Panc1 (cell line): Measurements from ENCODE around the gene FCHSD1. TPM values are rescaled to one million over a fixed set of nuclear protein-coding genes. Genes with fewer than 3 reads are reported as not detected.

Source experiments
- ATAC-seq: fragments of 200-7000 bp; cut with Tn5 transposase; 2 replicates; pipeline ENCODE4 v1.9.1; 2020; ENCODE audit warnings: mild to moderate bottlenecking, moderate library complexity
- BruUV-seq: library from RNA; stranded (reverse); fragments of 400-500 nt; replicated peaks from 2 replicates; lab custom pipeline; 2021; lab: Mats Ljungman, UMichigan
- CTCF ChIA-PET: fragments of 300-600 bp; sonication (Branson Sonifier 250); formaldehyde crosslinking; loops from one replicate; lab custom pipeline; 2022; ENCODE audit warnings: antibody characterized with exemption; lab: Charles Lee
- POLR2A ChIA-PET: fragments of 300-600 bp; sonication (Branson Sonifier 250); formaldehyde crosslinking; loops from one replicate; lab custom pipeline; 2022; ENCODE audit warnings: antibody characterized with exemption; lab: Charles Lee
- DNase-seq: peaks from one replicate; pipeline ENCODE4 v3.0.0-alpha.2; 2010; ENCODE audit warnings: low read depth, low spot score
- H3K27ac ChIP-seq: 2 replicates; pipeline ENCODE4 v1.5.1; 2011; ENCODE audit warnings: mild to moderate bottlenecking, low read length, inconsistent platforms
- H3K27me3 ChIP-seq: fragments of 200-500 bp; sonication (Bioruptor generic); 2 replicates; pipeline ENCODE4 v1.6.0; 2014; ENCODE audit warnings: low read length, inconsistent platforms; ENCODE audit not compliant: control insufficient read depth, insufficient read depth
- H3K36me3 ChIP-seq: fragments of 200-500 bp; sonication (Bioruptor generic); 2 replicates; pipeline ENCODE4 v1.5.1; 2014; ENCODE audit warnings: inconsistent platforms, mild to moderate bottlenecking, low read length, moderate library complexity; ENCODE audit not compliant: control insufficient read depth, insufficient read depth
- H3K4me1 ChIP-seq: 2 replicates; pipeline ENCODE4 v1.5.1; 2011; ENCODE audit warnings: inconsistent platforms, mild to moderate bottlenecking, low read length, moderate library complexity; ENCODE audit not compliant: control insufficient read depth, insufficient read depth
- H3K4me3 ChIP-seq, 2 experiments: 2 replicates each; pipeline ENCODE4 v1.5.1; 2011 to 2012; ENCODE audit warnings: low read depth in 2 of 2, low read length in 2 of 2, mild to moderate bottlenecking in 2 of 2, inconsistent platforms in 1 of 2, moderate library complexity in 1 of 2
- H3K9me3 ChIP-seq: fragments of 200-500 bp; sonication (Bioruptor generic); 2 replicates; pipeline ENCODE4 v1.5.1; 2014; ENCODE audit warnings: low read depth, mild to moderate bottlenecking, inconsistent platforms, low read length, moderate library complexity; ENCODE audit not compliant: control insufficient read depth, insufficient read depth
- POLR2AphosphoS5 ChIP-seq: IDR thresholded peaks from 2 replicates; pipeline ENCODE4 v1.6.1; 2012; ENCODE audit warnings: mild to moderate bottlenecking, low read depth, low read length, moderate library complexity
- SIN3A ChIP-seq: IDR thresholded peaks from 2 replicates; pipeline ENCODE4 v1.6.1; 2012; ENCODE audit warnings: low read depth, mild to moderate bottlenecking, low read length, moderate library complexity, borderline replicate concordance; ENCODE audit not compliant: insufficient read depth
- TCF7L2 ChIP-seq: IDR thresholded peaks from 2 replicates; pipeline ENCODE4 v1.6.1; 2011; ENCODE audit warnings: mild to moderate bottlenecking, low read depth, low read length, inconsistent platforms
- in situ Hi-C: cut with HindIII; loops from 2 replicates; pipeline ENCODE4 v1.10.0; 2016; ENCODE audit warnings: low sequenced_read_pairs, low pct_unique_long_range_greater_than_20kb
- intact Hi-C: fragments of 100-400 bp; cut with micrococcal nuclease; formaldehyde crosslinking; loops from one replicate; pipeline ENCODE4 v1.10.0; 2022; ENCODE audit not compliant: unreplicated experiment
- total RNA-seq: library from RNA; stranded (reverse); gene quantifications from one replicate; pipeline ENCODE4 v1.2.1, GENCODE V29; 2021; ENCODE audit not compliant: unreplicated experiment
- TF ChIP-seq, protein P1 (sequence below), 2 experiments: IDR thresholded peaks; 2 replicates each; pipeline ENCODE4 v1.6.1; 2011 to 2012; ENCODE audit warnings: low read depth in 2 of 2, control low read depth in 1 of 2, low read length in 1 of 2, mild to moderate bottlenecking in 1 of 2, moderate library complexity in 1 of 2; ENCODE audit not compliant: insufficient read depth in 1 of 2
- TF ChIP-seq, protein P2 (sequence below): fragments of 450-650 bp; IDR thresholded peaks from 2 replicates; pipeline ENCODE4 v1.5.1; 2017; ENCODE audit warnings: mild to moderate bottlenecking

FCHSD1 gene
- total RNA-seq, 1 experiment from 2014 or later: 32.8 TPM

DNA sequence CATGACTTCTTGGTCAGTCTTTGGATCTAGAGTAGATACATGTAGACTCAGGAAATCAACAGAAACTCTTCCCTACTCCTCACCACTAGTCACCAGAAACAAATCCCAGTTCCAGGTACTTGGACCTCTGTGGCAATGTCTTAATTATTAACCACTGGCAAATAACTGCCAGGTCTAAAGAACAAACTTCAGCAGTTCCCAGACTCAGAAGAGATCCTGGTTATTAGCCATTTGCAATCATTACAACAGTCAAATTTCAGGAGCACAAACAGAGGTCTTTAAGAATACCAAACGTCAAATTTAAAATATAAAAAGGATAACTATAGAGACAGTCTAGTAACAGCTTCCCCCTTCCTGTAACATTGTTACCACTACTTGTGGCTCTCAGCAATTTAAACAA is 42.7 kb downstream of the FCHSD1 start:
- in situ Hi-C loops: no loop called here
- Histone ChIP-seq H3K4me1 (peaks cover 17% of the 10 kb centered on the region), H3K36me3 (no peaks in the 10 kb centered on the region; the same call in 1 of the 2 replicates), H3K4me3 (no peak overlapping the region), H3K27me3 (no peaks in the 10 kb centered on the region), H3K9me3 (no peaks in the 10 kb centered on the region), H3K27ac (no peak overlapping the region)
- POLR2A ChIA-PET: no interaction called here
- ATAC-seq: no peak
- BruUV-seq: no TSS peak
- intact Hi-C loops: no loop called here
- no peak for DNase-seq
- TF ChIP-seq, protein P1, sequence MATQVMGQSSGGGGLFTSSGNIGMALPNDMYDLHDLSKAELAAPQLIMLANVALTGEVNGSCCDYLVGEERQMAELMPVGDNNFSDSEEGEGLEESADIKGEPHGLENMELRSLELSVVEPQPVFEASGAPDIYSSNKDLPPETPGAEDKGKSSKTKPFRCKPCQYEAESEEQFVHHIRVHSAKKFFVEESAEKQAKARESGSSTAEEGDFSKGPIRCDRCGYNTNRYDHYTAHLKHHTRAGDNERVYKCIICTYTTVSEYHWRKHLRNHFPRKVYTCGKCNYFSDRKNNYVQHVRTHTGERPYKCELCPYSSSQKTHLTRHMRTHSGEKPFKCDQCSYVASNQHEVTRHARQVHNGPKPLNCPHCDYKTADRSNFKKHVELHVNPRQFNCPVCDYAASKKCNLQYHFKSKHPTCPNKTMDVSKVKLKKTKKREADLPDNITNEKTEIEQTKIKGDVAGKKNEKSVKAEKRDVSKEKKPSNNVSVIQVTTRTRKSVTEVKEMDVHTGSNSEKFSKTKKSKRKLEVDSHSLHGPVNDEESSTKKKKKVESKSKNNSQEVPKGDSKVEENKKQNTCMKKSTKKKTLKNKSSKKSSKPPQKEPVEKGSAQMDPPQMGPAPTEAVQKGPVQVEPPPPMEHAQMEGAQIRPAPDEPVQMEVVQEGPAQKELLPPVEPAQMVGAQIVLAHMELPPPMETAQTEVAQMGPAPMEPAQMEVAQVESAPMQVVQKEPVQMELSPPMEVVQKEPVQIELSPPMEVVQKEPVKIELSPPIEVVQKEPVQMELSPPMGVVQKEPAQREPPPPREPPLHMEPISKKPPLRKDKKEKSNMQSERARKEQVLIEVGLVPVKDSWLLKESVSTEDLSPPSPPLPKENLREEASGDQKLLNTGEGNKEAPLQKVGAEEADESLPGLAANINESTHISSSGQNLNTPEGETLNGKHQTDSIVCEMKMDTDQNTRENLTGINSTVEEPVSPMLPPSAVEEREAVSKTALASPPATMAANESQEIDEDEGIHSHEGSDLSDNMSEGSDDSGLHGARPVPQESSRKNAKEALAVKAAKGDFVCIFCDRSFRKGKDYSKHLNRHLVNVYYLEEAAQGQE (IDR thresholded peaks at IDR 0.05; ENCODE audit: insufficient read depth in 1 of 2, low read depth in 2 of 2, low read length in 1 of 2): no peak
- TF ChIP-seq SIN3A (no peak), POLR2AphosphoS5 (no peak), TCF7L2 (no peak)
- TF ChIP-seq, protein P2, sequence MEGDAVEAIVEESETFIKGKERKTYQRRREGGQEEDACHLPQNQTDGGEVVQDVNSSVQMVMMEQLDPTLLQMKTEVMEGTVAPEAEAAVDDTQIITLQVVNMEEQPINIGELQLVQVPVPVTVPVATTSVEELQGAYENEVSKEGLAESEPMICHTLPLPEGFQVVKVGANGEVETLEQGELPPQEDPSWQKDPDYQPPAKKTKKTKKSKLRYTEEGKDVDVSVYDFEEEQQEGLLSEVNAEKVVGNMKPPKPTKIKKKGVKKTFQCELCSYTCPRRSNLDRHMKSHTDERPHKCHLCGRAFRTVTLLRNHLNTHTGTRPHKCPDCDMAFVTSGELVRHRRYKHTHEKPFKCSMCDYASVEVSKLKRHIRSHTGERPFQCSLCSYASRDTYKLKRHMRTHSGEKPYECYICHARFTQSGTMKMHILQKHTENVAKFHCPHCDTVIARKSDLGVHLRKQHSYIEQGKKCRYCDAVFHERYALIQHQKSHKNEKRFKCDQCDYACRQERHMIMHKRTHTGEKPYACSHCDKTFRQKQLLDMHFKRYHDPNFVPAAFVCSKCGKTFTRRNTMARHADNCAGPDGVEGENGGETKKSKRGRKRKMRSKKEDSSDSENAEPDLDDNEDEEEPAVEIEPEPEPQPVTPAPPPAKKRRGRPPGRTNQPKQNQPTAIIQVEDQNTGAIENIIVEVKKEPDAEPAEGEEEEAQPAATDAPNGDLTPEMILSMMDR: no peak
- CTCF ChIA-PET: interaction anchor here (0.6 kb wide), 1 partner anchor 25 kb away, joined by 5 read pairs; no protein-coding TSS in a partner anchor

DNA sequence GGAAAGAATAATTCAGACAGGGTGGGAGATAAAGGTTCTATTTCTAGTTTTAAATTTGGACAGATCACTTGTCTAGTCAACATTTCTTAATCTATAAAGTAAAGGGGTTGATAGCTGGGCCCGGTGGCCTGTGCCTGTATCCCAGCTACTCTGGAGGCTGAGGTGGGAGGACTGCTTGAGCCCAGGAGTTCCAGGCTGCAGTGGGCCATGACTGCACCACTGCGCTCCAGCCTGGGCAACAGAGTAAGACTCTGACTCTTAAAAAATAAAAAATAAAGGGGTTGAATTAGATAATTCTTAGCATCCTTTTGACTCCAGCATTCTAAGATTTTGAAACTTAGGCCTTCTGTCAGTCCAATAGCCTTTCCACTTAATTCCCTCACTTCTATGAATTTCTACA is 43.2 kb downstream of the FCHSD1 start:
- DNase-seq (no peak), ATAC-seq (no peak)
- ChIA-PET CTCF (no interaction called here), POLR2A (no interaction called here)
- intact Hi-C loops (no loop called here), in situ Hi-C loops (no loop called here)
- Histone ChIP-seq H3K4me3 (no peak overlapping the region), H3K4me1 (peaks cover 15% of the 10 kb centered on the region), H3K9me3 (no peaks in the 10 kb centered on the region), H3K27me3 (no peaks in the 10 kb centered on the region), H3K36me3 (no peaks in the 10 kb centered on the region; the same call in 1 of the 2 replicates), H3K27ac (no peak overlapping the region)
- TF ChIP-seq SIN3A (no peak), TCF7L2 (no peak), POLR2AphosphoS5 (no peak)
- TF ChIP-seq, protein P2: no peak
- TF ChIP-seq, protein P1 (IDR thresholded peaks at IDR 0.05; ENCODE audit: insufficient read depth in 1 of 2, low read depth in 2 of 2, low read length in 1 of 2): no peak
- BruUV-seq: no TSS peak
